MM.1S (cell line): ENCODE data around the gene DAAM1.

Source experiments
- DNase-seq: peaks from one replicate; pipeline ENCODE4 v3.0.0-alpha.2; 2015
- H2AFZ ChIP-seq: fragments of 300-600 bp; sonication (generic); 2 replicates; pipeline ENCODE4 v1.6.0; 2016; ENCODE audit warnings: antibody characterized with exemption, low read length
- H3F3A ChIP-seq: fragments of 300-600 bp; sonication (generic); 2 replicates; pipeline ENCODE4 v1.6.1; 2016; ENCODE audit warnings: mild to moderate bottlenecking, antibody characterized with exemption, low read length, moderate library complexity, mixed read lengths; ENCODE audit not compliant: insufficient read depth
- H3K27ac ChIP-seq: fragments of 300-600 bp; sonication (generic); 2 replicates; pipeline ENCODE4 v1.5.1; 2016; ENCODE audit warnings: mild to moderate bottlenecking, low read length
- H3K27me3 ChIP-seq: fragments of 300-600 bp; sonication (generic); replicated peaks from 2 replicates; pipeline ENCODE4 v1.6.0; 2016; ENCODE audit warnings: low read length; ENCODE audit not compliant: insufficient read depth
- H3K36me3 ChIP-seq: fragments of 300-600 bp; sonication (generic); replicated peaks from 2 replicates; pipeline ENCODE4 v1.6.1; 2016; ENCODE audit warnings: mild to moderate bottlenecking, low read length, mixed read lengths; ENCODE audit not compliant: insufficient read depth
- H3K4me1 ChIP-seq: fragments of 300-600 bp; sonication (generic); 2 replicates; pipeline ENCODE4 v1.6.1; 2016; ENCODE audit warnings: low read length, mixed read lengths
- H3K4me2 ChIP-seq: fragments of 300-600 bp; sonication (generic); 2 replicates; pipeline ENCODE4 v1.6.0; 2016; ENCODE audit warnings: low read depth, low read length
- H3K4me3 ChIP-seq: fragments of 300-600 bp; sonication (generic); 2 replicates; pipeline ENCODE4 v1.5.1; 2016; ENCODE audit warnings: low read length, mixed read lengths
- H3K79me2 ChIP-seq: fragments of 300-600 bp; sonication (generic); 2 replicates; pipeline ENCODE4 v1.6.1; 2016; ENCODE audit warnings: mixed run types, low read length, mixed read lengths
- H3K9ac ChIP-seq: fragments of 300-600 bp; sonication (generic); 2 replicates; pipeline ENCODE4 v1.6.1; 2016; ENCODE audit warnings: low read length, mixed read lengths
- H3K9me2 ChIP-seq: fragments of 300-600 bp; sonication (generic); replicated peaks from 2 replicates; pipeline ENCODE4 v1.6.1; 2016; ENCODE audit warnings: mild to moderate bottlenecking, low read length, mixed read lengths; ENCODE audit not compliant: insufficient read depth
- H3K9me3 ChIP-seq: fragments of 300-600 bp; sonication (generic); replicated peaks from 2 replicates; pipeline ENCODE4 v1.6.1; 2016; ENCODE audit warnings: mild to moderate bottlenecking, low read length, mixed read lengths; ENCODE audit not compliant: insufficient read depth
- H4K20me1 ChIP-seq: fragments of 300-600 bp; sonication (generic); 2 replicates; pipeline ENCODE4 v1.6.1; 2016; ENCODE audit warnings: mild to moderate bottlenecking, low read length, moderate library complexity, mixed read lengths; ENCODE audit not compliant: insufficient read depth
- CTCF ChIP-seq: fragments of 300-600 bp; sonication (generic); IDR thresholded peaks from 2 replicates; pipeline ENCODE4 v1.5.1; 2016; ENCODE audit warnings: antibody characterized with exemption, low read length, mixed read lengths
- EZH2 ChIP-seq: fragments of 300-600 bp; sonication (generic); optimal IDR thresholded peaks from 2 replicates; pipeline ENCODE3; 2017; ENCODE audit warnings: low read depth, mild to moderate bottlenecking, antibody characterized with exemption, low read length, mixed read lengths
- EZH2phosphoT487 ChIP-seq: fragments of 300-600 bp; sonication (generic); IDR thresholded peaks from 2 replicates; pipeline ENCODE4 v1.6.1; 2018; ENCODE audit warnings: antibody characterized with exemption, low read length

DAAM1 gene

GRCh38 chr14:59274991-59275391, 86.5 kb downstream of the DAAM1 start:
- no peaks in the 10 kb centered on the region for H3K36me3 ChIP-seq
- no peak overlapping the region for H3K4me3 ChIP-seq
- no peak for DNase-seq
- no peaks in the 10 kb centered on the region for H3K79me2 ChIP-seq
- H3K9me2 ChIP-seq = no peaks in the 10 kb centered on the region
- H3K9me3 ChIP-seq = no peaks in the 10 kb centered on the region
- H4K20me1 ChIP-seq = no peaks in the 10 kb centered on the region
- no peak overlapping the region for H3K4me2 ChIP-seq
- TF ChIP-seq CTCF (no peak), EZH2phosphoT487 (no peak), EZH2 (no peak)
- no peak overlapping the region for H2AFZ ChIP-seq
- H3K27ac ChIP-seq = no peak overlapping the region
- H3K9ac ChIP-seq = no peak overlapping the region
- no peaks in the 10 kb centered on the region for H3F3A ChIP-seq
- H3K4me1 ChIP-seq = no peaks in the 10 kb centered on the region
- H3K27me3 ChIP-seq = no peaks in the 10 kb centered on the region

- DNase-seq = no peak
- Histone ChIP-seq H3K36me3 (no peaks in the 10 kb centered on the region), H3K4me2 (no peak overlapping the region), H3K79me2 (no peaks in the 10 kb centered on the region), H3K4me1 (no peaks in the 10 kb centered on the region), H3K27me3 (no peaks in the 10 kb centered on the region), H4K20me1 (no peaks in the 10 kb centered on the region), H3K27ac (no peak overlapping the region), H3K9ac (no peak overlapping the region), H3K4me3 (no peak overlapping the region), H3K9me3 (no peaks in the 10 kb centered on the region), H3K9me2 (no peaks in the 10 kb centered on the region), H3F3A (no peaks in the 10 kb centered on the region), H2AFZ (no peak overlapping the region)
- TF ChIP-seq EZH2 (no peak), EZH2phosphoT487 (no peak), CTCF (no peak)
Observed at GRCh38 chr14:59275668-59276067, 87.2 kb downstream of the DAAM1 start.

GRCh38 chr14:59276235-59276634, 87.8 kb downstream of the DAAM1 start:
- Histone ChIP-seq H3K4me3 (no peak overlapping the region), H3K36me3 (no peaks in the 10 kb centered on the region), H3K79me2 (no peaks in the 10 kb centered on the region), H3K4me1 (no peaks in the 10 kb centered on the region), H3K27ac (no peak overlapping the region), H3K27me3 (no peaks in the 10 kb centered on the region), H2AFZ (no peak overlapping the region), H3K9me2 (no peaks in the 10 kb centered on the region), H3K9me3 (no peaks in the 10 kb centered on the region), H3K9ac (no peak overlapping the region), H4K20me1 (no peaks in the 10 kb centered on the region), H3F3A (no peaks in the 10 kb centered on the region), H3K4me2 (no peak overlapping the region)
- DNase-seq = no peak
- no peak for TF ChIP-seq CTCF
- TF ChIP-seq EZH2 = no peak
- TF ChIP-seq EZH2phosphoT487 = no peak

GRCh38 chr14:59277659-59278058, 89.2 kb downstream of the DAAM1 start:
- Histone ChIP-seq H3K9me3 (no peaks in the 10 kb centered on the region), H3F3A (no peaks in the 10 kb centered on the region), H3K4me2 (no peak overlapping the region), H3K27me3 (no peaks in the 10 kb centered on the region), H3K4me3 (no peak overlapping the region), H3K9ac (no peak overlapping the region), H3K27ac (no peak overlapping the region), H3K36me3 (no peaks in the 10 kb centered on the region), H3K9me2 (no peaks in the 10 kb centered on the region), H3K79me2 (no peaks in the 10 kb centered on the region), H3K4me1 (no peaks in the 10 kb centered on the region), H4K20me1 (no peaks in the 10 kb centered on the region), H2AFZ (no peak overlapping the region)
- DNase-seq = no peak
- TF ChIP-seq CTCF = no peak
- TF ChIP-seq EZH2 = no peak
- TF ChIP-seq EZH2phosphoT487 = no peak
